Astrocyte (in vitro differentiated cells and primary cell): ENCODE measurements around the gene SLC19A1. TPM values are rescaled to one million over a fixed set of nuclear protein-coding genes. Genes with fewer than 3 reads are reported as not detected.

ENCODE experiments used
- DNase-seq: peaks from one replicate; pipeline ENCODE4 v3.0.0-alpha.2; 2010; ENCODE audit warnings: low read depth
- FAIRE-seq: peaks from 2 replicates; lab custom pipeline; 2011; peaks lifted over from hg19 to GRCh38; lab: Jason Lieb, UNC
- H2AFZ ChIP-seq: 2 replicates; pipeline ENCODE4 v1.6.0; 2012; ENCODE audit warnings: low read depth, low read length, inconsistent platforms
- H3K27ac ChIP-seq: 2 replicates; pipeline ENCODE4 v1.5.1; 2011; ENCODE audit warnings: low read depth, low read length, inconsistent platforms
- H3K27me3 ChIP-seq: 2 replicates; pipeline ENCODE4 v1.6.0; 2011; ENCODE audit warnings: low read length, inconsistent platforms; ENCODE audit not compliant: insufficient read depth
- H3K36me3 ChIP-seq: 2 replicates; pipeline ENCODE4 v1.5.1; 2011; ENCODE audit warnings: low read length, inconsistent platforms; ENCODE audit not compliant: insufficient read depth
- H3K4me1 ChIP-seq: 2 replicates; pipeline ENCODE4 v1.5.1; 2011; ENCODE audit warnings: low read length, inconsistent platforms; ENCODE audit not compliant: insufficient read depth
- H3K4me2 ChIP-seq: 2 replicates; pipeline ENCODE4 v1.6.0; 2012; ENCODE audit warnings: low read length, inconsistent platforms
- H3K4me3 ChIP-seq: 2 replicates; pipeline ENCODE4 v1.5.1; 2011; ENCODE audit warnings: low read depth, mild to moderate bottlenecking, low read length, inconsistent platforms; ENCODE audit not compliant: insufficient read depth
- H3K79me2 ChIP-seq: 2 replicates; pipeline ENCODE4 v1.6.0; 2012; ENCODE audit warnings: mild to moderate bottlenecking, low read length, inconsistent platforms; ENCODE audit not compliant: insufficient read depth
- H3K9ac ChIP-seq: 2 replicates; pipeline ENCODE4 v1.6.0; 2012; ENCODE audit warnings: mild to moderate bottlenecking, low read length, inconsistent platforms
- H3K9me3 ChIP-seq: 2 replicates; pipeline ENCODE4 v1.5.1; 2012; ENCODE audit warnings: low read depth, mild to moderate bottlenecking, low read length, inconsistent platforms; ENCODE audit not compliant: insufficient read depth
- H4K20me1 ChIP-seq: 2 replicates; pipeline ENCODE4 v1.6.0; 2012; ENCODE audit warnings: low read length, inconsistent platforms; ENCODE audit not compliant: insufficient read depth
- H3K27ac Mint-ChIP-seq: one replicate; pipeline ENCODE4 v1.8.0; 2021; ENCODE audit warnings: mild to moderate bottlenecking, mixed read lengths; ENCODE audit not compliant: unreplicated experiment
- H3K27me3 Mint-ChIP-seq: one replicate; pipeline ENCODE4 v1.8.0; 2021; ENCODE audit warnings: low read depth, mixed read lengths; ENCODE audit not compliant: unreplicated experiment
- H3K36me3 Mint-ChIP-seq: one replicate; pipeline ENCODE4 v1.8.0; 2021; ENCODE audit warnings: low read depth, mixed read lengths; ENCODE audit not compliant: unreplicated experiment
- H3K4me1 Mint-ChIP-seq: one replicate; pipeline ENCODE4 v1.8.0; 2021; ENCODE audit warnings: low read depth, mixed read lengths; ENCODE audit not compliant: unreplicated experiment
- H3K4me3 Mint-ChIP-seq: one replicate; pipeline ENCODE4 v1.8.0; 2021; ENCODE audit warnings: mild to moderate bottlenecking, moderate library complexity, mixed read lengths; ENCODE audit not compliant: unreplicated experiment
- H3K9me3 Mint-ChIP-seq: one replicate; pipeline ENCODE4 v1.8.0; 2021; ENCODE audit warnings: mild to moderate bottlenecking, mixed read lengths; ENCODE audit not compliant: unreplicated experiment
- EZH2 ChIP-seq: IDR thresholded peaks from 2 replicates; pipeline ENCODE4 v1.6.1; 2012; ENCODE audit warnings: mild to moderate bottlenecking, low read length, inconsistent platforms; ENCODE audit not compliant: insufficient read depth
- total RNA-seq: library from RNA; stranded (reverse); gene quantifications from 2 replicates; pipeline ENCODE4 v1.2.1, GENCODE V29; 2021
- TF ChIP-seq, protein P1 (sequence below): IDR thresholded peaks from 2 replicates; pipeline ENCODE4 v1.5.1; 2011; ENCODE audit warnings: low read depth, mild to moderate bottlenecking, inconsistent platforms, low read length, moderate library complexity; ENCODE audit not compliant: insufficient read depth

Gene SLC19A1
- total RNA-seq, 1 donor from 2014 or later = 11.7 TPM

- TF ChIP-seq, protein P1, sequence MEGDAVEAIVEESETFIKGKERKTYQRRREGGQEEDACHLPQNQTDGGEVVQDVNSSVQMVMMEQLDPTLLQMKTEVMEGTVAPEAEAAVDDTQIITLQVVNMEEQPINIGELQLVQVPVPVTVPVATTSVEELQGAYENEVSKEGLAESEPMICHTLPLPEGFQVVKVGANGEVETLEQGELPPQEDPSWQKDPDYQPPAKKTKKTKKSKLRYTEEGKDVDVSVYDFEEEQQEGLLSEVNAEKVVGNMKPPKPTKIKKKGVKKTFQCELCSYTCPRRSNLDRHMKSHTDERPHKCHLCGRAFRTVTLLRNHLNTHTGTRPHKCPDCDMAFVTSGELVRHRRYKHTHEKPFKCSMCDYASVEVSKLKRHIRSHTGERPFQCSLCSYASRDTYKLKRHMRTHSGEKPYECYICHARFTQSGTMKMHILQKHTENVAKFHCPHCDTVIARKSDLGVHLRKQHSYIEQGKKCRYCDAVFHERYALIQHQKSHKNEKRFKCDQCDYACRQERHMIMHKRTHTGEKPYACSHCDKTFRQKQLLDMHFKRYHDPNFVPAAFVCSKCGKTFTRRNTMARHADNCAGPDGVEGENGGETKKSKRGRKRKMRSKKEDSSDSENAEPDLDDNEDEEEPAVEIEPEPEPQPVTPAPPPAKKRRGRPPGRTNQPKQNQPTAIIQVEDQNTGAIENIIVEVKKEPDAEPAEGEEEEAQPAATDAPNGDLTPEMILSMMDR = no peak
- no peak for TF ChIP-seq EZH2
- peaks cover 10% of the 10 kb centered on the region for H3K27me3 Mint-ChIP-seq
Observed at GRCh38 chr21:45557616-45558043, 15.4 kb upstream of the SLC19A1 start.

GRCh38 chr21:45556645-45557615, 14.7 kb upstream of the SLC19A1 start:
- TF ChIP-seq, protein P1 = no peak
- no peak for TF ChIP-seq EZH2
- peaks cover 2% of the 10 kb centered on the region for H3K27me3 ChIP-seq
- peaks cover 11% of the 10 kb centered on the region for H3K27me3 Mint-ChIP-seq
- no peak overlapping the region for H3K27ac ChIP-seq
- H3K36me3 ChIP-seq = no peaks in the 10 kb centered on the region
- H2AFZ ChIP-seq = no peak overlapping the region
- H3K9ac ChIP-seq = no peak overlapping the region
- H3K4me2 ChIP-seq = no peak overlapping the region
- no peaks in the 10 kb centered on the region for H3K9me3 Mint-ChIP-seq
- H4K20me1 ChIP-seq = no peaks in the 10 kb centered on the region
- no peak overlapping the region for H3K4me3 ChIP-seq
- no peaks in the 10 kb centered on the region for H3K36me3 Mint-ChIP-seq
- peaks cover 7% of the 10 kb centered on the region for H3K4me1 ChIP-seq
- peak overlapping the region; percentile 47 for H3K27ac Mint-ChIP-seq
- H3K79me2 ChIP-seq = no peaks in the 10 kb centered on the region
- DNase-seq (no peak), FAIRE-seq (no peak)
- H3K9me3 ChIP-seq = no peaks in the 10 kb centered on the region
- H3K4me1 Mint-ChIP-seq = peaks cover 2% of the 10 kb centered on the region
- H3K4me3 Mint-ChIP-seq = peak overlapping the region; percentile 62

More at GRCh38 chr21:45557616-45558043, 15.4 kb upstream of the SLC19A1 start:
- H3K9ac ChIP-seq = no peak overlapping the region
- peaks cover 8% of the 10 kb centered on the region for H3K4me1 Mint-ChIP-seq
- DNase-seq = no peak
- no peaks in the 10 kb centered on the region for H3K9me3 Mint-ChIP-seq
- peaks cover 7% of the 10 kb centered on the region for H3K27me3 ChIP-seq
- no peaks in the 10 kb centered on the region for H4K20me1 ChIP-seq
- H3K4me3 ChIP-seq = no peak overlapping the region
- H3K9me3 ChIP-seq = no peaks in the 10 kb centered on the region
- no peaks in the 10 kb centered on the region for H3K79me2 ChIP-seq
- no peak overlapping the region for H3K27ac ChIP-seq
- no peak overlapping the region for H3K4me3 Mint-ChIP-seq
- no peak overlapping the region for H3K27ac Mint-ChIP-seq
- H3K36me3 Mint-ChIP-seq = no peaks in the 10 kb centered on the region
- FAIRE-seq = no peak
- H3K4me1 ChIP-seq = peaks cover 7% of the 10 kb centered on the region
- H3K36me3 ChIP-seq = no peaks in the 10 kb centered on the region
- H3K4me2 ChIP-seq = no peak overlapping the region
- H2AFZ ChIP-seq = no peak overlapping the region
